GM21723 (cell line): ENCODE results near the gene LMBR1.
"Not testable (repeated sequence)": the region's sequence is repeated elsewhere in the genome, so short reads cannot be mapped to it uniquely, and the experiment has no call there.

Experiments
- ATAC-seq: cut with Tn5 transposase; IDR thresholded peaks from one replicate; pipeline ENCODE4 v1.9.1; 2021; ENCODE audit warnings: mild to moderate bottlenecking, moderate library complexity; ENCODE audit not compliant: unreplicated experiment

LMBR1 gene

DNA sequence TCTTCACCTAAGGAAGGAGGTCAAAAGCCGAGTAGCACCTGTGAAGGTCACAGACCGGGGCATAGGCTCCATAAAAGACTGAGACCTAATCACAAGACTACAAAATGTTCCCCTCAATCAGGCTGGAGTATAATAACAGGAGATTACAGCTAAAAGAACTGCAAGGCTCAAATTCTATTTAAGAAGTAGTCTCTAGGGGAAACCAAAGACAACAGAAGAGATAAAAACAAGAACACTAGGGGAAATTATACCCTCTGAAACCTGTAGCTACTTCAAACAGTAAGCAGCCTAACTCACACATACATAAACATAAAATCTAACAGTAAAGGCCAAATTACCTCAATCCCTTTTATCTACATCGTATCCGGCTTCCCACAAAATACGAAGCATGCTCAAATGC is 38.3 kb downstream of the LMBR1 start:
- no peak for ATAC-seq

DNA sequence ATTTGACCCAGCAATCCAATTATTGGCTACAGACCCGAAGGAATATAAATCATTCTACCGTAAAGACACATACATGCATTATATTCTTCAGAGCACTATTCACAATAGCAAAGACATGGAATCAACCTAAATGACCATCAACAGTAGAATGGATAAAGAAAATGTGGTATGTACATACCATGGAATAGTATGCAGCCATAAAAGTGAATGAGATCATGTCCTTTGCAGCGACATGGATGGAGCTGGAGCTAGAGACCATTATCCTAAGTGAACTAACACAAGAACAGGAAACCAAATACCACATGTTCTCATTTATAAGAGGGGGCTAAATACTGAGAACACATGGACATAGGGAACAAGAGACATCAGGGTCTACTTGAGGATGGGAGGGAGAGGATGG is 44.0 kb downstream of the LMBR1 start:
- ATAC-seq = no peak

DNA sequence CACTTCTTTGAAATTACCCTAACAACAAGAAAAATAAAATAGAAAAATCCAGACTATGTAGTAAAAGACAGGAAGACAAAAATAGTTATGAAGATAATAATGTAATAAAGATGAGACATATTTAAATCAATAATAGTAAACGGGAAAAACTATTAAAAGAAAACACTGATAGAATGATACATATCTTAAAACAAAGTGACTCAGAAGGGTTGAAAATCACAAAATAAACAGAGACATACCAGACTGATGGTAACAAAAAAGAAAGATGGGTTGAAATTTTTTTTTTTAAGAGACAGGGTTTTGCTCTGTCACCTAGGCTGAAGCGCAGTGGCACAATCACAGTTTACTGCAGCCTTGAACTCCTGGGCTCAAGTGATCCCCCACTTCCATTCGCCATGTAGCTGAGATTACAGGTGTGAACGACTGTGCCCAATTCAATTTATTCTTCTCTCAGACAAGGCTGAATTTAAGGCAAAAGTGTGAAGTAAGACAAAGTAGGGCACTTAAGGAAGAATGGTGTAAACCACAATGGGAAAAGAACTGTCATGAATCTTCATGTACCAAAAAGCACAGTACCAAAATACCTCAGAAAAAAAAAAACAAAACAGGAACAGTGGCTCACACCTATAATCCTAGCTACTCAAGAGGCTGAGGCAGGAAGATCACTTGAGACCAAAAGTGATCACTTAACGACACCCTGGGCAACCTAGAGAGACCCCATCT is 47.4 kb downstream of the LMBR1 start:
- no peak for ATAC-seq

DNA sequence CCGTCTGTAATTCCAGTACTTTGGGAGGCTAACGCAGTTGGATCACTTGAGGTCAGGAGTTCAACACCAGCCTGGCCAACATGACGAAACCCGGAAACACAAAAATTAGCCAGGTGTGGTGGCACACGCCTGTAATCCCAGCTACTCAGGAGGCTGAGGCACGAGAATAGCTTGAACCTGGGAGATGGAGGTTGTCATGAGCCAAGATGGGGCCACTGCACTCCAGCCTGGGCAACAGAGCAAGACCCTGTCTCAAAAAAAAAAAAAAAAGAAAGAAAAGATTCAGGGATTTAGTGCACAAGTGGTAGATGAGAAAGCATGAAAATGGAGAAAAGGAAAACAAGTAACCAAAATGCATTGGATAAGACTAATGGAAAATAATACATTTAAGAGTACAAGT is 49.4 kb downstream of the LMBR1 start:
- not testable (repeated sequence) for ATAC-seq

DNA sequence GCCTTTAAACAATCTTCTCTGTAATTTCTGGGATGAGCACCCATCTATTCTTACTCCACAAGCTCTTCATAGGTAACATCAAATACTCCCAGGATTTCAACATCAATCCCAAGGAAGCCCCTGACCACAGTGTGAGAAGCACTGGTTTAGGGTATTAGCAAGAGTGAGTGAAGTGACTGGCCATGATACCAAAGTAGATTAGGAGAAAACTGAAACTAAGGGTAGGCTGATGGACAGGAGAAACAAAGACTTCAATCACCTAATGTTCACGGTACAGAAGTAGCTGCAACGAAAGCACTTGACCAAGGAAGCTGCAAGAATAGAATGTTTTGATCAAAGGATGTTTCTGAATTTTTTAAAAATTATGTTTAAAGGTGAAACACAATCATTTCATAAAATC is 49.8 kb downstream of the LMBR1 start:
- no peak for ATAC-seq

DNA sequence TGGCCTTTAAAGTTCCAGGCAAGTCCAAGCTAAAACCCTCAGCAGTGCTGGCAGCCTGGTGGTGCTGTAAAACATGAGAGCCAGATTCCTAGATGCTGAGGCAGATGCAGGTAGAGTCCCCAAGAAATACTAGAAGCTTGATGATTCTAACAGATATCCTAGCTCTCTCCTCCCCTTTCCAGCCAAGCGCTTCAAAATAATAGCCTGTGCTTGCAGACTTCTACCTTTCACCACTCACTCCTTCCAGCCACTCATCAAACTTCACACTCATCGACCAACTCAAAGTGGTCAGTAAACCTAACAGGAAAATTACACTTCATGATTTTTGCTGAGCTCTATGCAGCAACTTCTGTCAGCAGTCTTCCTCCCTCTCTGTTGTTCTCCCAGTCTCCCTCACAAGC is 50.2 kb downstream of the LMBR1 start:
- ATAC-seq = no peak

DNA sequence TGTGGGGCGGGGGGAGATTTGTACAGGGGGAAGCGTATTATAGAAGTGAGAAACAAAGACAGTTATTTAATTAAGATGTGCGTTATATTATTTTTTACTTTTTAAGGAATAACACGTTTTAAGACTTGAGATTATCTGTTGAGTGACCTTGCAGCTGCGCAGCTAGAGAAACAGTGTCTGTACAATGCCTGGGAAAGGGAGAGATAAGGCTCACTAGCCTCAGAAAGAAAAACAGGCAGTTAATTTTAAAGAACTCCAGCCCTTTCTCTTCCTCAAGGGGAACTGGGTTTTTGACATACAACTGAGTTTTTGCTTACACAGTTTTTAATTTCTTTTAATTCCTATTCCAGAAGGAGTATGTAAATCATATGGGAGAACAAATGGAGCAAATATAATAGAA is 50.7 kb downstream of the LMBR1 start:
- no peak for ATAC-seq

DNA sequence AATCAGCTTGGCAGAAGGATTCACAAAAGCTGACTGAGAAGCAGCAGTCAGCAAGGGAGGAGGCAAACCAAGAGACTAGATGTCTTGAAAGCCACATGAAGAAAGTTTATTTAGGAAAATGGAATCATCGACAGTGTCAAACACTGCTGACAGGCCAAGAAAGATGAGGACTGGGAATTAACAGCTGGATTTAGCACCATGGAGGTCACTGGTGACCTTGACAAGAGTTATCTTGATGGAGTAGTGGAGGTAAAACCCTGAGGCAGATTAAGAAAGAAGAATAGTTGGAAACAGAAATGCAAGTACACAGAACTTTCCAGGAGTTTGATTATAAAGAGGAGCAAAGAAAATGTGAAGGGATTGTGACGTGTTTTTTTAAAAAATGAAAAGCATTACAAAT is 51.5 kb downstream of the LMBR1 start:
- no peak for ATAC-seq

DNA sequence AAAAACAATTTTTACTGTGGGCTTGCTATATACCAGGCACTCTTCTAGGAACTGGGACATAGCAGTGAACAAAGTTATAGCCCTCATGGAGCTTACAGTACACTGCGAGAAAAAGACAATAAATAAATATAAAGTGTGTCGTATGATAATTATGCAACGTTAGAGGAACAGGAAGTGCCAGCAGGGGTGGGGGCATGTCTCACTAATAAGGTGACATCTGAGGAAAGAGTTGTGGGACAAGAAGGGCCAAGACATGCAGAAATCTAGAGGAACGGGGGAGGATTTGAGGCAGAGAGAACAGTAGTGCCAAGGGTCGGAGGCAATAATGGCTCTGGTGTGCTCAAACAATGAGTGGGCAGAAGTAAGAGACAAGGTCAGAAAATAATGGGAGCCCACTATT is 52.8 kb downstream of the LMBR1 start:
- no peak for ATAC-seq

DNA sequence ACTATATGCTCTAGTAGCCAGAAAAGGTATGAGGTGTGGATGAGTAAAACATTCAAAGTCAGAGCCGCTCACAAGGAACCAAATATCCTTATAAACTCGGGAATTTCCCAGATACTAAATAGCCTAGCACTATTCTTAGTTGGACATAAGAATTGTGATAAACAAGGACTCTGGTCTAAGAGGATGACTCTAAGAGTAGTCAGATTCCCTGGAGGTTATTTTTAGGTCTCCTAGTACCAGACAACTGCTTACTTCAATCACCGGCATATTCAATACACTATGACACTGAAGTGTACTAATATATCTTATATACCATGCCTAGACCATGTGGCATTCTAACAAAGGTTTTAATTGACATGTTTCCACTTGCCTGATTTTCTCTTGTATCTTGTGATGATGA is 56.5 kb downstream of the LMBR1 start:
- ATAC-seq = no peak

DNA sequence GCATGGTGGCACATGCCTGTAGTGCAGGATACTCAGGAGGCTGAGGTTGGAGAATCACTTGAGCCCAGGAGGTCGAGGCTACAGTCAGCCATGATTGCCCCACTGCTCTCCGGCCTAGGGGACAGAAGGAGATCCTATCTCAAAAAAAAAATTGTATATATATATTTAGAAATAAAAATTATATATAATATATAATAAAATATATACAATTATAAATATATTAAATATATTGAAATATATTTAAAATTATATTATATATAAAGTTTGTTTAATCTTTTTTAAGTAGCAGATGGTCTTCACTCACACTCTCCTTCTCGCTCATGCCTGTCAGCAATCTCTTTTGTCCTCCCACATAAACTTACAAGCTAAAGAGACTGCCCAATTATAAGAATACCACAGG is 58.5 kb downstream of the LMBR1 start:
- no peak for ATAC-seq

DNA sequence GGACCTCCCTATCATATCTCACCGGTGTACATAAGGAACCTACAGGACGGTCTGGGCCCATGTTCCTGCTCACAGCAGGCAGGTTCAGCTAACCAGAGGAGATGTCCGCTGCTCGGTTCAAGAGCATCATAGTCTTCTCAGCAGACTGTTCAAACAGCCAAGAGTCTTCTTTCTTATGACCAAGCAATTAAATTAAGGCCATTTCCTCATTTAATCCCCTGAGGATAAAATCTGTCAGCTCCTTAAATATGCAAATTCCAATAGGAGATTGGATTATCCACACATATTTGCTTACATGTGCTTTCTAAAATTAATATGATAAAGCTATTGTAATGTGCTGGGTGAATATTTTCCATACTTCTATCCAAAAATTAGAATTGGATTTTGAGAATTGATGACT is 59.7 kb downstream of the LMBR1 start:
- ATAC-seq = no peak

DNA sequence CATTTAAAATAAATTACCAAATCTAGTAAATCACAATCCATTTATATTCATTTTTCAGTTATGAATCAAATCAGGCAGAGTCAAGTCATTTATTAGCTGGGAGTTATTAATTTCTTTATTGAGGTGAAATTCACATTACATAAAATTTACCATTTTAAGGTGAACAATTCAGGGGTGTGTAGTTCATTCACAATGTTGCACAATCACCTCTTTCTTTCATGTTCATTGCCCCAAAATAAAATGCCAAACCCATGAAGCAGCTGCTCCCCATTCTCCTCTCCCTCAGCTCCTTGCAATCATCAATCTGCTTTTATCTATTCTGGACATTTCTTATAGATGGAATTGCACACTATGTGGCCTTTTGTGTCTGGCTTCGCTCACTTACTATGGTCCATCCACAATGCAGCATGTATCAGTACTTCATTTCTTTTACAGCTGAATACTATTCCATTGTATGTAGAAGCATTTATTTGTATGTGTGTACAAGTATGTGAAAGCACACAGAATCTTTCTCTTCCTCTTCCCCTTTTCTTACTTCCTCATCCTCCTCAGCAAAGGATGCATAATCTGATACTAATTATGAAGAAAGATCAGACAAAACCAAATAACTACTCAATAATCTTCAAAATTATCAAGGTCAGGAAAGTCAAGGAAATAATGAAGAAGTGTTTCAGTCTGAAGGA is 60.6 kb downstream of the LMBR1 start:
- ATAC-seq = no peak

DNA sequence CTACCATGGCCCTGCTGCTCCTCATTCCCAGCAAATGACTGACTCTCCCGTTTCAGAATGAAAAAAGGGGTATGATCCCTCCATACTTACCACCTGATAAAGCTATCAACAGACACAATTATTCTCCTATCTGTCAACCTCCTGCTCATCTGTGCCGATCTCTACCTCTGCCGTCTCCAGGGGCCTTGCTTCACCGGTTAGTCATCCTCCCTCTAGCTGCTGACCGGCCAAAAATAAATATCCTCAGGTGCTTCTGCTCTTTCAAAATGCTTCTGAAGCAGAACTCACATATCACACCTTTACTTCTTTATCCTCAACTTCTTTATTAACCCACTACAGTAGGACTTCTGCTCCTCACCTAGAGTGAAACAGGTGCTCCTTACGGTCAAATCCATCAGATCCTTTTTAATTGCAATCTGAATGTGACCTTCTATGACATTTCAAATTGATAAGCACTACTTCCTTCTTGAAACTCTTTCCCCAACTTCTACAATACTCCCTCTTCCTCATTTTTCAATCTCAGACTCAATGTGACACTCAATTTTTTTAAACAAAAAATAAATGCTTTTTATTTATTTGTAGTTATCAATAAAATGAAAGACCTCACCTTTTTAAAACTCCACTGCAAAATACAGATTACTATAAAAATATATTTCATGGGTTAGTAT is 63.2 kb downstream of the LMBR1 start:
- ATAC-seq = no peak

DNA sequence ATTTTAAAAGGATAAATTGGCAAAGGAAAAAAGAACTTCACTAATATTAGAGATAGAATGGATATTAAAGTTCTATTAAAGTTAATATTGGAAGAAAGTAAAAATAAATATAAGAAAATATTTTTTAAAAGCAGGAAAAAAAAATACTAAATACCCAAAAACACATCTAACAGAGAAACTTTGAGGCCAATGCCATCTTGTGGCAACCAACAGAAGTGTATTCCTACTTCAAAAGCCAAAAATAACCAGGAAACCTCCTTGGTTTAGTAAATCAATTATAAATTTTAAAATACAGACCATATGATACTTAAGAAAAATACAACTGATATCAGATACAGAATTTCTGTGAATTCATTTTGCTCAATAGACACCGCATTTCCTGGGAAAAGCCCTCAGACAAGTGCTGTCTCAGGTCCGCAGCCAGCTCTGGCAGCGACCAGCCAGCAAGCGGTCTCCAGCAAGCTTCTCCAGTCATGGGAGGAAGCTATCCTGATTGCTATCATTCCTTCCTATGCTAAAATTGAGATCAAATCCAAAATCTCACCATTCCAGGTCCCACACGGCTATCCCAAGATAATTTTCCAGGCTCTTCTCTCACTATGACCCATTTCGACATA is 65.3 kb downstream of the LMBR1 start:
- ATAC-seq = no peak

DNA sequence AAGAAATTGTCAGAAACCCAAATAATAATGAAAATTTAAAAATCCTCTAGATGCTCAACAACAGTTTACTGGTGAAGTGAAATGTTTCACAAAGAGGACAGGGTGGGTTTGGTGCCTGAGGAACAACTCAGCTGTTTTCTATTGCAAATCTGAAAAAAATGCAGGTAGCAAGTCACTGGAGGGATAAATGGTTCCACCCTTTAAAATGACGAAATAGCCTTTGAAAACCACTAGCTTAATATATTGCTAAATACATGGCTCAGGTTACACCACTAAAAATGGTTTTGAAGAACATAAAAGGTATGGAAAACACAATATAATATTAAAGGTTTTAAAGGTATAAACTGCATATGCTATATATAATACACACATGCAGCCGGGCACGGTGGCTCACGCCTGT is 69.5 kb downstream of the LMBR1 start:
- ATAC-seq = no peak

DNA sequence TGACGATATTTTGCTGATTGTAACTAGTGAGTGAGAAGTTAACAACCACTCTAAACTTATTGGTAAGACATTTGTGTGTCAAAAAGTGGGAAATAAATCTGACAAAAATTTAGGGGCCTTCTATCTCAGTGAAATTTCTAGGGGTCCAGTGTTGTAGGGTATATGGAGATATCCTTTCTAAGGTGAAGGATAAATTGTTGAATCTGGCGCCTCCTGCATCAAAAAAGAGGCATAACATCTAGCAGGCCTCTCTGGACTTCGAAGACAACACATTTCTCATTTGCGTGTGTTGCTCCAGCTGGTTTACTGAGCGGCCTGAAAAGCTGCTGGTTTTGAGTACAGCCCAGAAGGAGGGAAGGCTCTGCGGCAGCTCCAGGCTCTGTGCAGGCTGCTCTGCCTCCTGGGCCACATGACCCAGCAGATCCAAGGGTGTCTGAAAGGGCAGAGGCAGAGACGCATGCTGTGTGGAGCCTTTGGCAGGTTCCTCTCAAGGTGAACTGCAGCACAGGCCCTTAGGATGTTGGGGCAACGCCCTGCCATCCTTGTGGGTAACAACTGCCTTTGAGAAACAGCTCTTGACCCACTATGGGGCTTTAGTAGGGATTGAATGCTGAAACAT is 72.4 kb downstream of the LMBR1 start:
- ATAC-seq = no peak

DNA sequence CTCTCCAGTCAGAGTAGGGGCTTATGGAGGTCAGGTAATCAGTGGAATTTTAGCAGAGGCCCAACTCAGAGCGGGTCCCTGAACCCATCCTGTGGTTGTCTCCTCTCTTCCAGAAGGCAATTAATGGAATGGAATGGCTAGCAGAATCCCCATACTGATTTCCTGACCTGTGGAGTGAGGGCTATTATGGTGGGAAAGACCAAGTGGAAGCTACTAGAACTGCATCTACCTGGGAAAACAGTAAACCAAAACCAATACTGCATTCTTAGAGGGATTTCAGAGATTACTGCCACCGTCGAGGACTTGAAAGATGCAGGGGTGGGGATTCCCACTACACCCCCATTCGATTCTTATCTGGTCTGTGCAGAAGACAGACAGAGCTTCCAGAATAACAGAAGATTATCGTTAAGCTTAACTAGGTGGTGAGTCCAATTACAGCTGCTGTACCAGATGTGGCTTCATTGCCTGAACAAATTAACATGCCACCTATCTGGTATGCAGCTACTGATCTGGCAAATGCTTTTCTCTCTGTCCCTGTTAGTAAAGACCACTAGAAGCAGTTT is 73.2 kb downstream of the LMBR1 start:
- no peak for ATAC-seq

DNA sequence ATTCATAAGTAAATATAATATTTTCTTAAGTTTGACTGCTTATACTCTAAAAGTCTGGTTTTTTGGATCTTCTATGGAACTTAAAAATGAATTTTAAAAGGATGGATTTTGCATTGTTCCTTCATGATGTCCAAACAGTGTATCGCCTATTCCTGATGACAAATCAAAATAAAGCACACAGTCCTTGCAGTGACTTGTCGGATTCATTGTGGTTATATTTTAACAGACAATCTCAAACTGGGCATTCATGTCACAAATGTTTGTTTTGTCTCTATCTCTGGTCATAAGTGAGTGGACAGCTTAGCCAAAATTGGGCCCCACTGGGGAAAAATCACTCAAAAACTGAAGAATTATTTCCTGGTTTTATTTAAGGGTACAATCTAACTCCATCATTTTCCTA is 74.8 kb downstream of the LMBR1 start:
- no peak for ATAC-seq

DNA sequence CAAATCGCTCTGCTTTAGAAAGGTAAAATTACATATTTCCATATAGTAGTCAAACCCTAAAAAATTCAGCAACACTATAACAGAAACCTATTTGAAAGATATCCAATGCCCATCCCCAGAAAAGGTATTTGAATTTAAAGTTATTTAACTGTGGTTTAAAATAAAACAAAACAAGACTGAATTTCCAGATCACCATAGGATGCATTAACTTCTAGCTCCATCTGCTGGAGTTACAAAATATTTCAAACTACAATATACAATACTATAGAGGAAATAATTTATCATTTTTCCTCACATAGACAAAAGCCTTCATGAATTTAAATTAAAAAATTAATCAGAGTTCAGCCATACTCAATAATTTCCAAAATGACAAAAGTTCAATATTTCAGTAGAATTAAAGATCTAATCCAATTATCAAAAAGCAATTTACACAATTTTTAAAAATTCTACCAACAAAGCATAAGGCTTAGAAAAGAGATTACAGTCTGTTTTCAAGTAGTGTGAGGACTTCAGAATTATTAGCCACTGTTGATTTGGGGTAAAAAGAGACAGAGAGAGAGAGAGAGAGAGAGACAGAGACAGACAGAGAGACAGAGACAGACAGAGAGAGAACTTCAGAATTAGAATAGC is 75.9 kb downstream of the LMBR1 start:
- ATAC-seq = no peak

DNA sequence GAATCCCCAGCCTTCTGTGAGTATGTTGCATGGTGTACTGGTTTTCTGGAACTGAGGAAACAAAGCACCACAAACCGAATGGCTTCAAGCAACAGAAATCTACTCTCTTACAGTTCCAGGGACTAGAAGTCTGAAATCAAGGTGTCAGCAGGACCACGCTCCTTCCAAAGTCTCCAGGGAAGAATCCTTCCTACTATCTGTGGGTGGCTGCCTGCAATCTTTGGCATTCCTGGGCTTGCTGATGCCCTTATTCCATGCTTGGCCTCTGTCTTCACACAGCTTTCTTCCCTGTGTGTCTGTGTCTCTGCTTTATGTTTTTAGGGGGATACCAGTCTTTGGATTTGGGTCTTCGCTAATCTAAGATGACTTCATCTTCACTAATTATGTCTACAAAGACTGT is 81.3 kb downstream of the LMBR1 start:
- ATAC-seq = no peak
